ENCODE results near the gene SLC25A3. TPM values are rescaled to one million over a fixed set of nuclear protein-coding genes. Genes with fewer than 3 reads are reported as not detected.

Gene SLC25A3
- total RNA-seq, 1 experiment from 2014 or later, result 737 TPM

DNA sequence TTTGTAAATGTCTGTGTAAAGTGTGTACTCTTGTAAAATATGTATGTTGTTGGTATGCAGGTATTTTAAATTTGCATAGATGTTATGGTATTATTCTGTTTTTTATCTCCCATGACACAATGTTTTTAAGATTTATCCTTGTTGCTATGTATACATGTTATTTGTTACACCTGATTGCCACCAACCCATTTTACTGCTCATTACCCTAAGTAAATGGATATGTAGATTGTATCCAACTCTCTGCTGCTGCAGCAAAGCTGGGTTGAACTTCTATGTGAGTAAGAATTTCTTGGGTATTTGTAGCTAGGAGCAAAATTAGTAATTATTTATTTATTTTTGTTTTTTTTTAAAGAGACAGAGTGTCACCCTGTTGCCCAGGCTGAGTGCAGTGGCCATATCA, 57.8 kb downstream of the SLC25A3 start:
- POLR2A ChIA-PET (ENCODE audit: low non-redundant PET), result no interaction called here
- Histone ChIP-seq H3K27ac (ENCODE audit: low read depth, low read length, poor library complexity, severe bottlenecking) (no peak overlapping the region), H3K27me3 (replicated peaks; ENCODE audit: insufficient read depth, low read depth, low read length, poor library complexity) (no peaks in the 10 kb centered on the region), H3K36me3 (ENCODE audit: insufficient read depth, low read length, poor library complexity, severe bottlenecking) (peaks cover 33% of the 10 kb centered on the region), H3K4me1 (ENCODE audit: insufficient read depth, low read length, poor library complexity, severe bottlenecking) (peaks cover 7% of the 10 kb centered on the region), H3K4me3 (ENCODE audit: low read depth, low read length, poor library complexity, severe bottlenecking) (no peak overlapping the region), H3K9me3 (ENCODE audit: low read depth, low read length, poor library complexity, severe bottlenecking) (no peaks in the 10 kb centered on the region)
- intact Hi-C loops (cut with micrococcal nuclease; ENCODE audit: unreplicated experiment), result no loop called here
- BruUV-seq (replicated peaks), result no TSS peak
- no peak for DNase-seq (ENCODE audit: low spot score)
- no peak for TF ChIP-seq CTCF (conservative IDR thresholded peaks at IDR 0.05; ENCODE audit: low read depth, low read length)
- TF ChIP-seq EZH2 (IDR thresholded peaks at IDR 0.05; ENCODE audit: borderline replicate concordance, low read depth, low read length, poor library complexity, severe bottlenecking), result no peak
- CTCF ChIA-PET, result no interaction called here

- Histone ChIP-seq H3K36me3 (ENCODE audit: insufficient read depth, low read length, poor library complexity, severe bottlenecking) (peaks cover 33% of the 10 kb centered on the region), H3K4me3 (ENCODE audit: low read depth, low read length, poor library complexity, severe bottlenecking) (no peak overlapping the region), H3K9me3 (ENCODE audit: low read depth, low read length, poor library complexity, severe bottlenecking) (no peaks in the 10 kb centered on the region), H3K27me3 (replicated peaks; ENCODE audit: insufficient read depth, low read depth, low read length, poor library complexity) (no peaks in the 10 kb centered on the region), H3K4me1 (ENCODE audit: insufficient read depth, low read length, poor library complexity, severe bottlenecking) (no peaks in the 10 kb centered on the region), H3K27ac (ENCODE audit: low read depth, low read length, poor library complexity, severe bottlenecking) (no peak overlapping the region)
- peak; percentile 81 for DNase-seq (ENCODE audit: low spot score)
- ChIA-PET POLR2A (ENCODE audit: low non-redundant PET) (interaction anchor here (0.6 kb wide), 1 partner anchor 9 kb away, joined by 3 read pairs; no protein-coding TSS in a partner anchor), CTCF (interaction anchor here (1.4 kb wide), 1 partner anchor 87 kb away, joined by 6 read pairs; no protein-coding TSS in a partner anchor)
- TF ChIP-seq CTCF (conservative IDR thresholded peaks at IDR 0.05; ENCODE audit: low read depth, low read length), result peak; percentile 67
- TF ChIP-seq EZH2 (IDR thresholded peaks at IDR 0.05; ENCODE audit: borderline replicate concordance, low read depth, low read length, poor library complexity, severe bottlenecking), result no peak
- no TSS peak for BruUV-seq (replicated peaks)
- intact Hi-C loops (cut with micrococcal nuclease; ENCODE audit: unreplicated experiment), result loop anchor here (2.0 kb wide), 2 partner anchors 87 to 237 kb away; no protein-coding TSS in a partner anchor
Observed at GRCh38 chr12:98653866-98654493, 60.5 kb downstream of the SLC25A3 start.

Other genes starting within 250 kb of the SLC25A3 start
- 296 and 311 TPM in 2 replicates for gene TMPO, start 78.1 kb upstream of the SLC25A3 start, total RNA-seq (2021)
- gene IKBIP, start 51.1 kb downstream of the SLC25A3 start, total RNA-seq (2021), result 23.2 and 24.3 TPM in 2 replicates
- 24.2 and 28.4 TPM in 2 replicates for gene APAF1, start 51.6 kb downstream of the SLC25A3 start, total RNA-seq (2021)

Data from A673 (cell line).